ENCODE data around the gene SYNGR2. TPM values are rescaled to one million over a fixed set of nuclear protein-coding genes. Genes with fewer than 3 reads are reported as not detected.

SYNGR2 gene
- total and polyA plus RNA-seq, 9 of the 15 experiments (the other 6 are each of a cell fraction or from before 2014, with no cell fraction given), result 1.4 to 173 (median 87.8) TPM

- TF ChIP-seq ETS1 (conservative IDR thresholded peaks at IDR 0.05; ENCODE audit: control insufficient read depth, low read depth, low read length), result peak; percentile 37; the same call in 1 of the 2 replicates
- no peak for TF ChIP-seq KDM2B (CRISPR knock-in tag; IDR thresholded peaks at IDR 0.05)
- peak in 1 of 2 experiments; percentile 67; a peak in 2 of 4 replicates for TF ChIP-seq ETV6 (IDR thresholded peaks at IDR 0.05; ENCODE audit: borderline replicate concordance in 1 of 2, low read depth in 2 of 2, low read length in 1 of 2)
- TF ChIP-seq ETV6 (CRISPR knock-in tag; IDR thresholded peaks at IDR 0.05; ENCODE audit: borderline replicate concordance), result no peak
- no peak for TF ChIP-seq BMI1 (IDR thresholded peaks at IDR 0.05; ENCODE audit: low read length)
- TF ChIP-seq ZNF217 (CRISPR knock-in tag; IDR thresholded peaks at IDR 0.05), result no peak
- peak; percentile 25; the same call in 1 of the 2 replicates for TF ChIP-seq CBFA2T3 (IDR thresholded peaks at IDR 0.05)
- no peak for TF ChIP-seq STAT5A (IDR thresholded peaks at IDR 0.05; ENCODE audit: borderline replicate concordance, low read length)
- TF ChIP-seq, protein P1, sequence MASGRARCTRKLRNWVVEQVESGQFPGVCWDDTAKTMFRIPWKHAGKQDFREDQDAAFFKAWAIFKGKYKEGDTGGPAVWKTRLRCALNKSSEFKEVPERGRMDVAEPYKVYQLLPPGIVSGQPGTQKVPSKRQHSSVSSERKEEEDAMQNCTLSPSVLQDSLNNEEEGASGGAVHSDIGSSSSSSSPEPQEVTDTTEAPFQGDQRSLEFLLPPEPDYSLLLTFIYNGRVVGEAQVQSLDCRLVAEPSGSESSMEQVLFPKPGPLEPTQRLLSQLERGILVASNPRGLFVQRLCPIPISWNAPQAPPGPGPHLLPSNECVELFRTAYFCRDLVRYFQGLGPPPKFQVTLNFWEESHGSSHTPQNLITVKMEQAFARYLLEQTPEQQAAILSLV (tag; IDR thresholded peaks at IDR 0.05), result no peak
- no peak for TF ChIP-seq TSHZ1 (CRISPR knock-in tag; IDR thresholded peaks at IDR 0.05)
- TF ChIP-seq CREM (IDR thresholded peaks at IDR 0.05; ENCODE audit: low read depth), result peak; percentile 47
- TF ChIP-seq SMAD4 (CRISPR knock-in tag; conservative IDR thresholded peaks at IDR 0.05), result peak; percentile 83
- no peak for TF ChIP-seq POLR3A (IDR thresholded peaks at IDR 0.05; ENCODE audit: borderline replicate concordance, extremely low read depth, insufficient read depth, insufficient read length)
- TF ChIP-seq ZNF354B (CRISPR knock-in tag; IDR thresholded peaks at IDR 0.05), result no peak
- 0 out of 2 replicates have a peak, but pooled peaks have one; percentile 3 for TF ChIP-seq BHLHE40 (IDR thresholded peaks at IDR 0.05; ENCODE audit: low read length)
- TF ChIP-seq ZBTB7A (IDR thresholded peaks at IDR 0.05; ENCODE audit: borderline replicate concordance, control insufficient read depth, low read depth, low read length), result peak; percentile 77; the same call in 1 of the 2 replicates
- no peak for TF ChIP-seq ZNF23 (CRISPR knock-in tag; IDR thresholded peaks at IDR 0.05)
- no peak for TF ChIP-seq KAT2B (IDR thresholded peaks at IDR 0.05; ENCODE audit: low read depth, low read length)
- TF ChIP-seq, protein P2, sequence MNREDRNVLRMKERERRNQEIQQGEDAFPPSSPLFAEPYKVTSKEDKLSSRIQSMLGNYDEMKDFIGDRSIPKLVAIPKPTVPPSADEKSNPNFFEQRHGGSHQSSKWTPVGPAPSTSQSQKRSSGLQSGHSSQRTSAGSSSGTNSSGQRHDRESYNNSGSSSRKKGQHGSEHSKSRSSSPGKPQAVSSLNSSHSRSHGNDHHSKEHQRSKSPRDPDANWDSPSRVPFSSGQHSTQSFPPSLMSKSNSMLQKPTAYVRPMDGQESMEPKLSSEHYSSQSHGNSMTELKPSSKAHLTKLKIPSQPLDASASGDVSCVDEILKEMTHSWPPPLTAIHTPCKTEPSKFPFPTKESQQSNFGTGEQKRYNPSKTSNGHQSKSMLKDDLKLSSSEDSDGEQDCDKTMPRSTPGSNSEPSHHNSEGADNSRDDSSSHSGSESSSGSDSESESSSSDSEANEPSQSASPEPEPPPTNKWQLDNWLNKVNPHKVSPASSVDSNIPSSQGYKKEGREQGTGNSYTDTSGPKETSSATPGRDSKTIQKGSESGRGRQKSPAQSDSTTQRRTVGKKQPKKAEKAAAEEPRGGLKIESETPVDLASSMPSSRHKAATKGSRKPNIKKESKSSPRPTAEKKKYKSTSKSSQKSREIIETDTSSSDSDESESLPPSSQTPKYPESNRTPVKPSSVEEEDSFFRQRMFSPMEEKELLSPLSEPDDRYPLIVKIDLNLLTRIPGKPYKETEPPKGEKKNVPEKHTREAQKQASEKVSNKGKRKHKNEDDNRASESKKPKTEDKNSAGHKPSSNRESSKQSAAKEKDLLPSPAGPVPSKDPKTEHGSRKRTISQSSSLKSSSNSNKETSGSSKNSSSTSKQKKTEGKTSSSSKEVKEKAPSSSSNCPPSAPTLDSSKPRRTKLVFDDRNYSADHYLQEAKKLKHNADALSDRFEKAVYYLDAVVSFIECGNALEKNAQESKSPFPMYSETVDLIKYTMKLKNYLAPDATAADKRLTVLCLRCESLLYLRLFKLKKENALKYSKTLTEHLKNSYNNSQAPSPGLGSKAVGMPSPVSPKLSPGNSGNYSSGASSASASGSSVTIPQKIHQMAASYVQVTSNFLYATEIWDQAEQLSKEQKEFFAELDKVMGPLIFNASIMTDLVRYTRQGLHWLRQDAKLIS (CRISPR knock-in tag; IDR thresholded peaks at IDR 0.05), result no peak
Measured at GRCh38 chr17:78127239-78127887, 41.0 kb upstream of the SYNGR2 start (continued).

Measured in K562 (cell line).